ENCODE measurements around the gene ANKRD39. TPM values are rescaled to one million over a fixed set of nuclear protein-coding genes. Genes with fewer than 3 reads are reported as not detected.

Gene ANKRD39
- total and polyA plus RNA-seq, 9 of the 15 experiments (the other 6 are each of a cell fraction or from before 2014, with no cell fraction given), result 8.2 to 33.1 (median 23.8) TPM

GRCh38 chr2:96816836-96817702 lies 40.7 kb downstream of the ANKRD39 start (continued):
- TF ChIP-seq ZBTB8A (IDR thresholded peaks at IDR 0.05; ENCODE audit: partially characterized antibody) (no peak), ZNF282 (CRISPR knock-in tag; IDR thresholded peaks at IDR 0.05) (no peak), ZBTB43 (CRISPR knock-in tag; IDR thresholded peaks at IDR 0.05) (no peak), CHD4 (IDR thresholded peaks at IDR 0.05; ENCODE audit: insufficient read depth, insufficient replicate concordance, low read depth, low read length, poor library complexity, severe bottlenecking) (no peak), ZC3H8 (IDR thresholded peaks at IDR 0.05) (no peak), E2F1 (CRISPR knock-in tag; IDR thresholded peaks at IDR 0.05) (no peak), CREM (IDR thresholded peaks at IDR 0.05; ENCODE audit: low read depth) (no peak), POLR2G (IDR thresholded peaks at IDR 0.05; ENCODE audit: low read depth, low read length) (no peak), TBP (optimal IDR thresholded peaks at IDR 0.05; ENCODE audit: low read depth, low read length) (no peak), MIER1 (IDR thresholded peaks at IDR 0.05; ENCODE audit: low read depth) (no peak), ZNF740 (CRISPR knock-in tag; IDR thresholded peaks at IDR 0.05) (no peak), ZNF740 (tag; IDR thresholded peaks at IDR 0.05) (no peak), TARDBP (IDR thresholded peaks at IDR 0.05) (no peak), ATF6 (CRISPR knock-in tag; IDR thresholded peaks at IDR 0.05) (no peak), ZNF699 (CRISPR knock-in tag; IDR thresholded peaks at IDR 0.05; ENCODE audit: insufficient replicate concordance) (no peak), MEIS2 (IDR thresholded peaks at IDR 0.05; ENCODE audit: partially characterized antibody) (no peak), ZNF57 (CRISPR knock-in tag; IDR thresholded peaks at IDR 0.05) (no peak)
- TF ChIP-seq, protein P1, sequence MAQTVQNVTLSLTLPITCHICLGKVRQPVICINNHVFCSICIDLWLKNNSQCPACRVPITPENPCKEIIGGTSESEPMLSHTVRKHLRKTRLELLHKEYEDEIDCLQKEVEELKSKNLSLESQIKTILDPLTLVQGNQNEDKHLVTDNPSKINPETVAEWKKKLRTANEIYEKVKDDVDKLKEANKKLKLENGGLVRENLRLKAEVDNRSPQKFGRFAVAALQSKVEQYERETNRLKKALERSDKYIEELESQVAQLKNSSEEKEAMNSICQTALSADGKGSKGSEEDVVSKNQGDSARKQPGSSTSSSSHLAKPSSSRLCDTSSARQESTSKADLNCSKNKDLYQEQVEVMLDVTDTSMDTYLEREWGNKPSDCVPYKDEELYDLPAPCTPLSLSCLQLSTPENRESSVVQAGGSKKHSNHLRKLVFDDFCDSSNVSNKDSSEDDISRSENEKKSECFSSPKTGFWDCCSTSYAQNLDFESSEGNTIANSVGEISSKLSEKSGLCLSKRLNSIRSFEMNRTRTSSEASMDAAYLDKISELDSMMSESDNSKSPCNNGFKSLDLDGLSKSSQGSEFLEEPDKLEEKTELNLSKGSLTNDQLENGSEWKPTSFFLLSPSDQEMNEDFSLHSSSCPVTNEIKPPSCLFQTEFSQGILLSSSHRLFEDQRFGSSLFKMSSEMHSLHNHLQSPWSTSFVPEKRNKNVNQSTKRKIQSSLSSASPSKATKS (CRISPR knock-in tag; IDR thresholded peaks at IDR 0.05), result no peak

Data from K562 (cell line).